Adrenal gland (tissue), 5 donors: ENCODE measurements around the gene BAG1.

Source experiments
- CTCF ChIP-seq, 6 experiments: fragments of 450-650 bp in 4 of 6; fragments of 200-600 bp in 2 of 6; sonication (generic) in 1 of 6; IDR thresholded peaks; 1 replicate in 5 of 6; 2 replicates in 1 of 6; pipeline versions ENCODE4 v1.5.1 to v1.8.0; 2016 to 2021; ENCODE audit warnings: antibody characterized with exemption in 6 of 6, mild to moderate bottlenecking in 2 of 6, moderate library complexity in 1 of 6
- POLR2A ChIP-seq, 2 donors: fragments of 450-650 bp; IDR thresholded peaks; one replicate each; pipeline ENCODE4 v1.6.1; 2017; ENCODE audit warnings: antibody characterized with exemption in 2 of 2, mild to moderate bottlenecking in 2 of 2, moderate library complexity in 1 of 2
- donor health status: DM: no; HTN: no; CAD: no.

GRCh38 chr9:33260372-33260771 lies 4.1 kb downstream of the BAG1 start:
- TF ChIP-seq POLR2A (IDR thresholded peaks at IDR 0.05) (no peak), CTCF (IDR thresholded peaks at IDR 0.05) (no peak)
